GM19328 (cell line): ENCODE results near the gene DCP1A.
"Not testable (repeated sequence)": the region's sequence is repeated elsewhere in the genome, so short reads cannot be mapped to it uniquely, and the experiment has no call there.

Experiments used
- ATAC-seq: cut with Tn5 transposase; IDR thresholded peaks from one replicate; pipeline ENCODE4 v1.9.1; 2021; ENCODE audit warnings: mild to moderate bottlenecking, moderate library complexity; ENCODE audit not compliant: unreplicated experiment

The DCP1A gene

GRCh38 chr3:53329897-53330296, 17.4 kb downstream of the DCP1A start:
- ATAC-seq = no peak

GRCh38 chr3:53328746-53329145, 18.6 kb downstream of the DCP1A start:
- no peak for ATAC-seq

- ATAC-seq = not testable (repeated sequence)
Measured at GRCh38 chr3:53327986-53328385, 19.4 kb downstream of the DCP1A start.

GRCh38 chr3:53324105-53324504, 23.2 kb downstream of the DCP1A start:
- ATAC-seq = no peak

- ATAC-seq = no peak
Measured at GRCh38 chr3:53320697-53321096, 26.6 kb downstream of the DCP1A start.

GRCh38 chr3:53318522-53318921, 28.8 kb downstream of the DCP1A start:
- no peak for ATAC-seq

- no peak for ATAC-seq
Measured at GRCh38 chr3:53312832-53313231, 34.5 kb downstream of the DCP1A start.

GRCh38 chr3:53311882-53312281, 35.5 kb downstream of the DCP1A start:
- ATAC-seq = no peak

GRCh38 chr3:53303957-53304356, 43.4 kb downstream of the DCP1A start:
- ATAC-seq = no peak

- no peak for ATAC-seq
Measured at GRCh38 chr3:53303549-53303948, 43.8 kb downstream of the DCP1A start.

GRCh38 chr3:53300826-53301225, 46.5 kb downstream of the DCP1A start:
- no peak for ATAC-seq

- ATAC-seq = not testable (repeated sequence)
Measured at GRCh38 chr3:53299611-53300023, 47.7 kb downstream of the DCP1A start.

GRCh38 chr3:53295410-53295809, 51.9 kb downstream of the DCP1A start:
- no peak for ATAC-seq

GRCh38 chr3:53293867-53294266, 53.5 kb downstream of the DCP1A start:
- no peak for ATAC-seq

GRCh38 chr3:53288214-53288613, 59.1 kb downstream of the DCP1A start:
- no peak for ATAC-seq

- ATAC-seq = no peak
Measured at GRCh38 chr3:53287131-53287629, 60.2 kb downstream of the DCP1A start.

- no peak for ATAC-seq
Measured at GRCh38 chr3:53286727-53287126, 60.6 kb downstream of the DCP1A start.

- no peak for ATAC-seq
Measured at GRCh38 chr3:53282581-53282980, 64.8 kb downstream of the DCP1A start.

GRCh38 chr3:53278667-53279066, 68.7 kb downstream of the DCP1A start:
- ATAC-seq = no peak

GRCh38 chr3:53274938-53275605, 72.3 kb downstream of the DCP1A start:
- ATAC-seq = no peak

- no peak for ATAC-seq
Measured at GRCh38 chr3:53273146-53273670, 74.1 kb downstream of the DCP1A start.
